Adipose tissue (tissue), 3 donors: Measurements from ENCODE around the gene MESD. TPM values are rescaled to one million over a fixed set of nuclear protein-coding genes. Genes with fewer than 3 reads are reported as not detected.

ENCODE experiments used
- polyA plus RNA-seq, 3 donors: library from polyadenylated mRNA; stranded (reverse); fragments of 200-250 nt; gene quantifications; one replicate each; pipeline ENCODE4 v1.2.3, GENCODE V29; 2013
- donor health status: healthy with polysubstance abuse.
- donor health status: Bipolar disorder and iron deficiency.
- donor health status: healthy.

MESD gene
- polyA plus RNA-seq, 3 donors: 10.7 to 14.1 (median 12.7) TPM

Other genes with a start within 250 kb of the MESD start
- 1 to 10 TPM in 2 of 3 donors, under 1 TPM in 1; 0.90 to 1.5 (median 1.3) TPM for gene CEMIP, start 210.4 kb downstream of the MESD start, polyA plus RNA-seq
- 10 to 100 TPM in 2 of 3 donors, 1 to 10 TPM in 1; 6.7 to 29.3 (median 11.5) TPM for gene TLNRD1, start 11.1 kb upstream of the MESD start, polyA plus RNA-seq
- gene CFAP161, start 144.5 kb upstream of the MESD start, polyA plus RNA-seq: under 1 TPM; 0.03 to 0.56 (median 0.42) TPM
- gene IL16, start 207.1 kb upstream of the MESD start, polyA plus RNA-seq: 10 to 100 TPM in 1 of 3 donors, 1 to 10 TPM in 2; 2.4 to 12.6 (median 9.3) TPM